OCI-LY7 (cell line): ENCODE results near the gene ZNF609. TPM values are rescaled to one million over a fixed set of nuclear protein-coding genes. Genes with fewer than 3 reads are reported as not detected.
A peak's percentile ranks its signal among the peaks of the same experiment; 100 is the strongest.

Source experiments
- BruUV-seq: library from RNA; stranded (reverse); fragments of 400-500 nt; replicated peaks from 2 replicates; lab custom pipeline; 2021; lab: Mats Ljungman, UMichigan
- CTCF ChIA-PET: fragments of 300-600 bp; sonication (Branson Sonifier 250); formaldehyde crosslinking; loops from one replicate; lab custom pipeline; 2022; ENCODE audit warnings: antibody characterized with exemption; ENCODE audit not compliant: unreplicated experiment; lab: Charles Lee
- POLR2A ChIA-PET: fragments of 300-600 bp; sonication (Branson Sonifier 250); formaldehyde crosslinking; loops from one replicate; lab custom pipeline; 2022; ENCODE audit warnings: antibody characterized with exemption; lab: Charles Lee
- DNase-seq: peaks from one replicate; pipeline ENCODE4 v3.0.0-alpha.2; 2015; ENCODE audit warnings: low spot score
- H2AFZ ChIP-seq: fragments of 200-600 bp; sonication (generic), shearing (Covaris generic); 2 replicates; pipeline ENCODE4 v1.6.1; 2014; ENCODE audit warnings: mild to moderate bottlenecking, antibody characterized with exemption, low read length, moderate library complexity
- H3K27ac ChIP-seq: fragments of 200-600 bp; sonication (generic); 2 replicates; pipeline ENCODE4 v1.5.1; 2014; ENCODE audit warnings: mixed run types, low read depth, mild to moderate bottlenecking, moderate library complexity, low read length, inconsistent platforms; ENCODE audit not compliant: poor library complexity, severe bottlenecking
- H3K36me3 ChIP-seq: fragments of 200-600 bp; sonication (generic); 2 replicates; pipeline ENCODE4 v1.6.1; 2014; ENCODE audit warnings: mild to moderate bottlenecking, antibody characterized with exemption, low read length, moderate library complexity, mixed read lengths; ENCODE audit not compliant: insufficient read depth
- H3K4me1 ChIP-seq: fragments of 200-600 bp; sonication (generic); 2 replicates; pipeline ENCODE4 v1.5.1; 2014; ENCODE audit warnings: mild to moderate bottlenecking, low read length; ENCODE audit not compliant: insufficient read depth, poor library complexity, severe bottlenecking
- H3K4me2 ChIP-seq: fragments of 200-600 bp; sonication (generic); 2 replicates; pipeline ENCODE4 v1.6.1; 2014; ENCODE audit warnings: mild to moderate bottlenecking, low read length
- H3K4me3 ChIP-seq: fragments of 200-600 bp; sonication (generic); 2 replicates; pipeline ENCODE4 v1.5.1; 2014; ENCODE audit warnings: mild to moderate bottlenecking, low read depth, low read length; ENCODE audit not compliant: poor library complexity, severe bottlenecking
- H3K79me2 ChIP-seq: fragments of 200-600 bp; sonication (generic); 2 replicates; pipeline ENCODE4 v1.6.1; 2016; ENCODE audit warnings: low read depth, mild to moderate bottlenecking, low read length, moderate library complexity, mixed read lengths; ENCODE audit not compliant: insufficient read depth
- H3K9me2 ChIP-seq: fragments of 200-600 bp; sonication (generic); 2 replicates; pipeline ENCODE4 v1.6.1; 2016; ENCODE audit warnings: mild to moderate bottlenecking, low read length, mixed read lengths; ENCODE audit not compliant: insufficient read depth
- H3K9me3 ChIP-seq: fragments of 200-600 bp; sonication (generic); 2 replicates; pipeline ENCODE4 v1.6.1; 2014; ENCODE audit warnings: mild to moderate bottlenecking, mixed run types, low read length, mixed read lengths
- H4K20me1 ChIP-seq: fragments of 200-600 bp; sonication (generic); 2 replicates; pipeline ENCODE4 v1.6.1; 2014; ENCODE audit warnings: mild to moderate bottlenecking, antibody characterized with exemption, low read length, moderate library complexity, mixed read lengths; ENCODE audit not compliant: insufficient read depth
- EZH2phosphoT487 ChIP-seq: fragments of 200-600 bp; sonication (generic); IDR thresholded peaks from 2 replicates; pipeline ENCODE4 v1.6.1; 2018; ENCODE audit warnings: low read depth, borderline replicate concordance, mild to moderate bottlenecking, mixed run types, antibody characterized with exemption, low read length, moderate library complexity, mixed read lengths
- intact Hi-C: fragments of 100-400 bp; cut with micrococcal nuclease; formaldehyde crosslinking; loops from one replicate; pipeline ENCODE4 v1.10.0; 2022; ENCODE audit not compliant: unreplicated experiment
- total RNA-seq, 2 experiments: library from RNA; depleted of rRNA in 1 of 2; stranded (reverse); fragments of >200 nt in 1 of 2; shearing (Covaris generic) in 1 of 2; gene quantifications; 2 replicates each; pipeline ENCODE4 v1.2.3, GENCODE V29; 2014 to 2022
- TF ChIP-seq, protein P1 (sequence below): fragments of 200-600 bp; sonication (generic); conservative IDR thresholded peaks from 2 replicates; pipeline ENCODE4 v1.5.1; 2014; ENCODE audit warnings: mild to moderate bottlenecking, antibody characterized with exemption, low read length, moderate library complexity, mixed read lengths

ZNF609 gene
- total RNA-seq, 2 experiments from 2014 or later, result 17.2 to 35.1 TPM

DNA sequence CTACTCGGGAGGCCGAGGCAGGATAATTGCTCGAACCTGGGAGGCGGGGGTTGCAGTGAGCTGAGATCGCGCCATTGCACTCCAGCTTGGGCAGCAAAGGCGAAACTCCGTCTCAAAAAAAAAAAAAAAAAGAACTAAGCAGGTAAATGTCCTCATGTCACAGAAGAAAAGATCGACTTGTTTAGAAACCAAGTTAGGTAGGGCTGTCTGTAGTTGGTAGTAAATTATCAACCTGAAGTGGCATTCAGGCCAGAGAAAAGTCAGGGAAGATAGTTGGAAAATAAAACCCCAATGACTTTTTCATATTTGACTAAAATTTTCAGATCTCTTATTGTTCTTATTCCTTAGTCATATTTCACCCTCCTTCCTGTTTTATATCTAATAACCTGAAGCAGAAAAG lies 55.4 kb downstream of the ZNF609 start:
- H3K79me2 ChIP-seq, result peaks cover 28% of the 10 kb centered on the region; the same call in 1 of the 2 replicates
- no peak overlapping the region for H2AFZ ChIP-seq
- no peak overlapping the region for H3K4me2 ChIP-seq
- H3K9me3 ChIP-seq, result no peaks in the 10 kb centered on the region
- no peaks in the 10 kb centered on the region for H4K20me1 ChIP-seq
- no peaks in the 10 kb centered on the region for H3K4me1 ChIP-seq
- no peak for DNase-seq
- no peak overlapping the region for H3K27ac ChIP-seq
- peaks cover 11% of the 10 kb centered on the region; the same call in 1 of the 2 replicates for H3K36me3 ChIP-seq
- ChIA-PET CTCF (no interaction called here), POLR2A (no interaction called here)
- H3K4me3 ChIP-seq, result no peak overlapping the region
- intact Hi-C loops, result no loop called here
- no peak for TF ChIP-seq EZH2phosphoT487
- TF ChIP-seq, protein P1, sequence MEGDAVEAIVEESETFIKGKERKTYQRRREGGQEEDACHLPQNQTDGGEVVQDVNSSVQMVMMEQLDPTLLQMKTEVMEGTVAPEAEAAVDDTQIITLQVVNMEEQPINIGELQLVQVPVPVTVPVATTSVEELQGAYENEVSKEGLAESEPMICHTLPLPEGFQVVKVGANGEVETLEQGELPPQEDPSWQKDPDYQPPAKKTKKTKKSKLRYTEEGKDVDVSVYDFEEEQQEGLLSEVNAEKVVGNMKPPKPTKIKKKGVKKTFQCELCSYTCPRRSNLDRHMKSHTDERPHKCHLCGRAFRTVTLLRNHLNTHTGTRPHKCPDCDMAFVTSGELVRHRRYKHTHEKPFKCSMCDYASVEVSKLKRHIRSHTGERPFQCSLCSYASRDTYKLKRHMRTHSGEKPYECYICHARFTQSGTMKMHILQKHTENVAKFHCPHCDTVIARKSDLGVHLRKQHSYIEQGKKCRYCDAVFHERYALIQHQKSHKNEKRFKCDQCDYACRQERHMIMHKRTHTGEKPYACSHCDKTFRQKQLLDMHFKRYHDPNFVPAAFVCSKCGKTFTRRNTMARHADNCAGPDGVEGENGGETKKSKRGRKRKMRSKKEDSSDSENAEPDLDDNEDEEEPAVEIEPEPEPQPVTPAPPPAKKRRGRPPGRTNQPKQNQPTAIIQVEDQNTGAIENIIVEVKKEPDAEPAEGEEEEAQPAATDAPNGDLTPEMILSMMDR, result no peak
- no peaks in the 10 kb centered on the region for H3K9me2 ChIP-seq
- no TSS peak for BruUV-seq

DNA sequence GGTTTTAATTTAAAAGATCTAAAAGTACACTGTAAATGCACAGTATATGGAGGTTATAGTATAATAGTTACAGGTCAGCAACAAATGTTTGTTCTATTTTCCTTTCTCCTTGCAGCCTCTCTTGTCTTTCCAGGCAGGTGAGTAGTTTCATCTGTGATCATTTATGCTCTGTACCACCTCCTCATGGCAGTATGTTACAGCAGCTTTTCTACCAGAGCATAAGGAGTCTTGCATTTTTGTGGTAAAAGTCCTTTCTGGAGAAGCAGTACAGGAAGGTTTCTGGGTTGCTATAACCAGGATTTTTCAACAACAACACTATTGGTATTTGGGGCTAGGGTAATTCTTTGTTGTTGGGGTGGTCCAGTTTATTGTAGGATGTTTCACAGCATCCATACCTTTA lies 59.5 kb downstream of the ZNF609 start:
- no peaks in the 10 kb centered on the region for H3K9me3 ChIP-seq
- intact Hi-C loops, result no loop called here
- H4K20me1 ChIP-seq, result peaks cover 8% of the 10 kb centered on the region; the same call in 1 of the 2 replicates
- ChIA-PET POLR2A (interaction anchor here (1.8 kb wide), 1 partner anchor 12 kb away, joined by 7 read pairs; no protein-coding TSS in a partner anchor), CTCF (no interaction called here)
- BruUV-seq, result no TSS peak
- no peaks in the 10 kb centered on the region for H3K4me1 ChIP-seq
- no peaks in the 10 kb centered on the region for H3K9me2 ChIP-seq
- peaks cover 24% of the 10 kb centered on the region; the same call in 1 of the 2 replicates for H3K79me2 ChIP-seq
- H3K27ac ChIP-seq, result no peak overlapping the region
- no peak overlapping the region for H3K4me3 ChIP-seq
- peaks cover 11% of the 10 kb centered on the region; the same call in 1 of the 2 replicates for H3K36me3 ChIP-seq
- no peak for DNase-seq
- no peak overlapping the region for H2AFZ ChIP-seq
- no peak overlapping the region for H3K4me2 ChIP-seq
- TF ChIP-seq EZH2phosphoT487, result no peak
- TF ChIP-seq, protein P1, result peak; percentile 33; the same call in 1 of the 2 replicates

DNA sequence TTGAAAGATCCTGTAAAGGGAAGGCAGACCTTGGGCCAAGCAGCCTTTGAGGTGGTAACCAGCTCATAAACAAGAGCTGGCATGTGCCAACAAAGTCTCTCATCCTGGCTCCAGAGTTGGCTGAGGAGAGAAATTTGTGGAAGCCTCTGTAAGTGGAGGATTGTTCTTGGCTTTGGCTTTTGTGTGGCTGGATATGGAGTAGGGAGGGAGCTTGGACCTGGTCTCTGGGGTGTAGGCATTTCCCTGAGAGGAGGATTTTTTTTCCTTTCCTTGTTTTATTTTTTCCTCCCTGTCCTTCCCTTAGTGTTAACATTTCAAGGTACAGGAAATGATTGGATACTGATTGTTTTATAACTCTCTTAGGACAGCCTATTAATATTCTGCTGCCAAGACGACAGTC lies 60.8 kb downstream of the ZNF609 start:
- intact Hi-C loops, result no loop called here
- no peak for DNase-seq
- ChIA-PET POLR2A (interaction anchor here (0.7 to 1.8 kb wide), 4 partner anchors 9 to 182 kb away, joined by 3 to 7 read pairs (median 3); no protein-coding TSS in a partner anchor), CTCF (no interaction called here)
- Histone ChIP-seq H3K4me1 (no peaks in the 10 kb centered on the region), H4K20me1 (peaks cover 8% of the 10 kb centered on the region; the same call in 1 of the 2 replicates), H3K9me2 (no peaks in the 10 kb centered on the region), H3K4me2 (no peak overlapping the region), H3K4me3 (no peak overlapping the region), H3K9me3 (no peaks in the 10 kb centered on the region), H3K27ac (no peak overlapping the region), H3K79me2 (peaks cover 35% of the 10 kb centered on the region; the same call in 1 of the 2 replicates), H2AFZ (no peak overlapping the region), H3K36me3 (peaks cover 8% of the 10 kb centered on the region; the same call in 1 of the 2 replicates)
- TF ChIP-seq, protein P1, result no peak
- TF ChIP-seq EZH2phosphoT487, result no peak
- no TSS peak for BruUV-seq
